RWPE2 (cell line): ENCODE data around the gene DRAP1.

Experiments
- ATAC-seq: fragments of 200-7000 bp; cut with Tn5 transposase; 3 replicates; pipeline ENCODE4 v1.9.1; 2021; ENCODE audit warnings: low read depth
- DNase-seq: peaks from one replicate; pipeline ENCODE4 v3.0.0-alpha.2; 2020; ENCODE audit warnings: low spot score
- H3K27ac ChIP-seq: fragments of 450-650 bp; 2 replicates; pipeline ENCODE4 v1.5.1; 2017; ENCODE audit warnings: mild to moderate bottlenecking; ENCODE audit not compliant: poor library complexity, severe bottlenecking
- H3K27me3 ChIP-seq: fragments of 250-450 bp; sonication (Bioruptor Pico); 2 replicates; pipeline ENCODE4 v1.5.1; 2021; ENCODE audit warnings: mild to moderate bottlenecking, moderate library complexity; ENCODE audit not compliant: insufficient read depth, poor library complexity, severe bottlenecking
- H3K36me3 ChIP-seq: fragments of 250-450 bp; sonication (Bioruptor Pico); 2 replicates; pipeline ENCODE4 v1.5.1; 2020; ENCODE audit warnings: low read depth, mild to moderate bottlenecking, moderate library complexity
- H3K4me1 ChIP-seq: fragments of 250-450 bp; sonication (Bioruptor Pico); 2 replicates; pipeline ENCODE4 v1.5.1; 2021; ENCODE audit warnings: mild to moderate bottlenecking, moderate library complexity; ENCODE audit not compliant: insufficient read depth, poor library complexity, severe bottlenecking
- H3K4me3 ChIP-seq: fragments of 250-450 bp; sonication (Bioruptor Pico); 2 replicates; pipeline ENCODE4 v1.5.1; 2021; ENCODE audit warnings: mild to moderate bottlenecking, moderate library complexity; ENCODE audit not compliant: severe bottlenecking
- H3K9me3 ChIP-seq: fragments of 250-450 bp; sonication (Bioruptor Pico); 2 replicates; pipeline ENCODE4 v1.5.1; 2021; ENCODE audit warnings: mild to moderate bottlenecking, moderate library complexity; ENCODE audit not compliant: severe bottlenecking
- TF ChIP-seq, protein P1 (sequence below): fragments of 450-650 bp; IDR thresholded peaks from one replicate; pipeline ENCODE4 v1.5.1; 2017; ENCODE audit warnings: mild to moderate bottlenecking, moderate library complexity; ENCODE audit not compliant: poor library complexity, severe bottlenecking

The DRAP1 gene

DNA sequence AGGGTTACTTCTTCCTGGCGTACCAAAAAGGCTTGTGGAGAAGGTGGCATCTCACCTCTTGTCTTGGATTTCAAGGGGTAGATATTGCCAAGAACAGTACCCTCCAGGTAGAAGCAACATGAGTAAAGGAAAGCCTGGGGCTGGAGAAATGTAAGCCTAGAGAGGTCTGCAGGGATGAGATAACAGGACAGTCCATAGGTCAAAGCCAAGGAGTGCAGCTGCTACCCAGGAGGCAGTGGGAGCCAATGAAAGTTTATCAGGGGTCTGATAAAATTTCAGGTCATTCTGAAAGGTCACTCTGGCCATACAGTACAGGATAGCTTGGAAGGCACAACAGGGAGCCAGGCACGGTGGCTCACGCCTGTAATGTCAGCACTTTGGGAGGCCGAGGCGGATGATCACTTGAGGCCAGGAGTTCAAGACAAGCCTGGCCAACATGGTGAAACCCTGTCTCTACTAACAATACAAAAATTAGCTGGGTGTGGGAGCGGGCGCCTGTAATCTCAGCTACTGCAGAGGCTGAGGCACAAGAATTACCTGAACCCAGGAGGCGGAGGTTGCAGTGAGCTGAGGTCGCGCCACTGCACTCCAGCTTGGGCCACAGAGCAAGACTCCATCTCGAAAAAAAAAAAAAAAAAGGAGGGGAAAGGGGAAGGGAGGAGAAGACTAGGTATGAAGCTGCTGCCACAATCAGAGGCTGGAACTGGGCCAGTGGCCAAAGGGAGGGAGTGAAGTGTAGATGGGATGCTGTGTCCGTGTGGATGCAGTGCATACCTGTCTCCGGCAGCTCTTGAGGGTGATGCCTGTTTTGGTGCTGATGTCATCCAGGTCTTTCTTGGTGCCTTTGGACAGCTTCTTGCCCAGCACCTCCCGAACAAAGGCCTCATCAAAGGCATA is 32.2 kb upstream of the DRAP1 start:
- Histone ChIP-seq H3K27ac (peak overlapping the region; percentile 96), H3K36me3 (peaks cover 42% of the 10 kb centered on the region)

DNA sequence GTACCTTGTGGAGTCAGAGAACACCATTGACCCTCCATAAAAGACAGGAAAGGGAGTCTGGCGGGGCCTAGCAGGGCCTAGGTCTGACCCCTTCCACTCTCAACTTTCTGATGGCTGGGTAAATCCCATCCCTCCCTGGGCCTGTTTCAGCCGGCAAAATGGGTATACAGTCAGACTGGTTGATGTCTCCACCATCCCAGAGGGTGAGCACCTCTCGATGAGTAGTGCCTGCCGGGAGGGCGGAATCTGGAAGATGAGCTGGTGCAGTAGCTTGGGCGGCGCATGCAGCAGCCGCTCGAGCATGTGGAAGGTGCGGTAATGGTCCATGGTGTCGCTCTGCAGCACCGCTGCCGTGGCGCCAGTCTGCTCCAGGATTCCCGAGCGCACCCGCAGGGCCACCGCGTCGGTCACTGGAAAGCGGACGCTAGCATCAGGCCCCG is 31.5 kb upstream of the DRAP1 start:
- TF ChIP-seq, protein P1, sequence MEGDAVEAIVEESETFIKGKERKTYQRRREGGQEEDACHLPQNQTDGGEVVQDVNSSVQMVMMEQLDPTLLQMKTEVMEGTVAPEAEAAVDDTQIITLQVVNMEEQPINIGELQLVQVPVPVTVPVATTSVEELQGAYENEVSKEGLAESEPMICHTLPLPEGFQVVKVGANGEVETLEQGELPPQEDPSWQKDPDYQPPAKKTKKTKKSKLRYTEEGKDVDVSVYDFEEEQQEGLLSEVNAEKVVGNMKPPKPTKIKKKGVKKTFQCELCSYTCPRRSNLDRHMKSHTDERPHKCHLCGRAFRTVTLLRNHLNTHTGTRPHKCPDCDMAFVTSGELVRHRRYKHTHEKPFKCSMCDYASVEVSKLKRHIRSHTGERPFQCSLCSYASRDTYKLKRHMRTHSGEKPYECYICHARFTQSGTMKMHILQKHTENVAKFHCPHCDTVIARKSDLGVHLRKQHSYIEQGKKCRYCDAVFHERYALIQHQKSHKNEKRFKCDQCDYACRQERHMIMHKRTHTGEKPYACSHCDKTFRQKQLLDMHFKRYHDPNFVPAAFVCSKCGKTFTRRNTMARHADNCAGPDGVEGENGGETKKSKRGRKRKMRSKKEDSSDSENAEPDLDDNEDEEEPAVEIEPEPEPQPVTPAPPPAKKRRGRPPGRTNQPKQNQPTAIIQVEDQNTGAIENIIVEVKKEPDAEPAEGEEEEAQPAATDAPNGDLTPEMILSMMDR = no peak
- H3K9me3 ChIP-seq = no peaks in the 10 kb centered on the region
- DNase-seq = no peak
- peak overlapping the region; percentile 96 for H3K27ac ChIP-seq
- ATAC-seq = no peak
- peaks cover 44% of the 10 kb centered on the region for H3K36me3 ChIP-seq
- H3K4me3 ChIP-seq = peak overlapping the region; percentile 45
- H3K4me1 ChIP-seq = peaks cover 10% of the 10 kb centered on the region
- H3K27me3 ChIP-seq = no peaks in the 10 kb centered on the region

More for the DNA sequence above, 32.2 kb upstream of the DRAP1 start:
- TF ChIP-seq, protein P1 = no peak
- Histone ChIP-seq H3K4me3 (peak overlapping the region; percentile 45), H3K27me3 (no peaks in the 10 kb centered on the region), H3K4me1 (peaks cover 10% of the 10 kb centered on the region), H3K9me3 (no peaks in the 10 kb centered on the region)
- DNase-seq (no peak), ATAC-seq (no peak)

DNA sequence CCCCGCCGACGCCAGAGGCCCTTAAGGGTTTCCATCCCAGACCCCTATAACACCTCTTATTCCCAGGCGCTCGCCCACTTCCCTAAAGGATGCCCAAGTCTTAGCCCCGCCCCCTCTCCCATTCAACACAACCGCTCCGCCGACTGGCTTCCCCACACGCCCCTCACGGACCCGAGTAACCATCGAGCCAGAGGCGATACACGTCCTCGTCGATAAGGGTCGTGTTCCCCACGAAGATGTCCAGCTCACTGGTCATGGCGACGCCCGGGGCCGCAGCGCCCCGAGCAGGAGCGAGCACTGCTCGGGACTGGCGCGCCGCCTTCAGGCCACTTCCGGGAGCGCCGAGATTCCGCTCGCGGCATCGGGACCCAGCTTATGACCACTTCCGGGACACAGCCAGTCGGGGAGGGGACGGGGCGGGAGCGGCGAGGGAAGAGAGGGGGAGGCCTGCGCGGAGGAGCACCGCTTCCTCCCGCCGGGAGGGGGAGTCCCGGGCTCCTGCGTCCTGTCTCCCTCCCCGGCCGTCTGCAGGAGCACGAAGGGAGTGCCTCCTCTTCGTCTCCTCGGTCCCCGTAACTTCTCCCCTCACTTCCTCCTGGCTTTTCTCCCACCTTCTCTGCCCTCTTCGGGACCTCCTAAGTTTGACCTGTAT is 30.9 kb upstream of the DRAP1 start, which contains the start of gene FIBP:
Gene FIBP, minus strand, starts transcription at position 309 of the 652 bp plus-strand sequence. Its CDS starts 53 bp downstream, at position 256.
- Histone ChIP-seq H3K9me3 (no peaks in the 10 kb centered on the region), H3K27ac (peak within 1 kb of the TSS; percentile 96), H3K27me3 (no peaks in the 10 kb centered on the region), H3K4me3 (peak within 1 kb of the TSS; percentile 45), H3K4me1 (peaks cover 10% of the 10 kb centered on the region), H3K36me3 (peaks cover 44% of the 10 kb centered on the region)
- ATAC-seq = peak; percentile 57
- TF ChIP-seq, protein P1 = peak; percentile 93
- DNase-seq = peak; percentile 98

DNA sequence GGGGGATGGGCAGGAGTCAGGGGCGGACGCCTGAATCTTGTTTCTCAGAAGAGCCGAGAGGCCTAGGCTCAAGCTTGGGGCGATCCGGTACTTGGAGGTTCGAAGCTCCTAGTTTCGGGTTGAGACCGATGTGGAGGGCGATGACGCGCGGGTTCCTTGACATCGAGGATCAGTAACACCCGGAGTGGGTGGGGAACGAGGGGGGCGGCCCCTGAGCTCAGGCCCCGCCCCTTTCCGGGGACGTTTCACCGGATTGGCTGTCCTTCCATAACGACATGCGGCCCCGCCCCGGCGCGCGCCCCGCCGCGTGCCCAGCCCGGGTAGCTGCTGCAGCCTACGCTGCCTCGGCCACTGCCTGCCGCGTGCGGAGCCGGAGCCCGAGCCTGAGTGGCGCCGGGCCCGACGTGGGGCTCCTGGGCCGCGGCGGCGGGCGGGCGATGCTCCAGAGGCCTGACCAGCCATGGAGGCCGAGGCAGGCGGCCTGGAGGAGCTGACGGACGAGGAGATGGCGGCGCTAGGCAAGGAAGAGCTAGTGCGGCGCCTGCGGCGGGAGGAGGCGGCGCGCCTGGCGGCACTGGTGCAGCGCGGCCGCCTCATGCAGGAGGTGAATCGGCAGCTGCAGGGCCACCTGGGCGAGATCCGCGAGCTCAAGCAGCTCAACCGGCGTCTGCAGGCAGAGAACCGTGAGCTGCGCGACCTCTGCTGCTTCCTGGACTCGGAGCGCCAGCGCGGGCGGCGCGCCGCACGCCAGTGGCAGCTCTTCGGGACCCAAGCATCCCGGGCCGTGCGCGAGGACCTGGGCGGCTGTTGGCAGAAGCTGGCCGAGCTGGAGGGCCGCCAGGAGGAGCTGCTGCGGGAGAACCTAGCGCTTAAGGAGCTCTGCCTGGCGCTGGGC is 28.7 kb upstream of the DRAP1 start, which contains the start of gene CCDC85B:
Gene CCDC85B, plus strand, starts transcription at position 350 of the 895 bp plus-strand sequence. Its CDS starts 111 bp downstream, at position 461.
- TF ChIP-seq, protein P1 = peak; percentile 16
- H3K36me3 ChIP-seq = peaks cover 42% of the 10 kb centered on the region
- peak within 1 kb of the TSS; percentile 45 for H3K4me3 ChIP-seq
- peaks cover 10% of the 10 kb centered on the region for H3K4me1 ChIP-seq
- no peaks in the 10 kb centered on the region for H3K9me3 ChIP-seq
- DNase-seq (peak; percentile 94), ATAC-seq (peak; percentile 49)
- H3K27ac ChIP-seq = peak within 1 kb of the TSS; percentile 96
- no peaks in the 10 kb centered on the region for H3K27me3 ChIP-seq
